Panc1 (cell line): ENCODE measurements around the gene EIF2AK2. TPM values are rescaled to one million over a fixed set of nuclear protein-coding genes. Genes with fewer than 3 reads are reported as not detected.

Source experiments
- ATAC-seq: fragments of 200-7000 bp; cut with Tn5 transposase; 2 replicates; pipeline ENCODE4 v1.9.1; 2020; ENCODE audit warnings: mild to moderate bottlenecking, moderate library complexity
- BruUV-seq: library from RNA; stranded (reverse); fragments of 400-500 nt; replicated peaks from 2 replicates; lab custom pipeline; 2021; lab: Mats Ljungman, UMichigan
- CTCF ChIA-PET: fragments of 300-600 bp; sonication (Branson Sonifier 250); formaldehyde crosslinking; loops from one replicate; lab custom pipeline; 2022; ENCODE audit warnings: antibody characterized with exemption; lab: Charles Lee
- POLR2A ChIA-PET: fragments of 300-600 bp; sonication (Branson Sonifier 250); formaldehyde crosslinking; loops from one replicate; lab custom pipeline; 2022; ENCODE audit warnings: antibody characterized with exemption; lab: Charles Lee
- DNase-seq: peaks from one replicate; pipeline ENCODE4 v3.0.0-alpha.2; 2010; ENCODE audit warnings: low read depth, low spot score
- H3K27ac ChIP-seq: 2 replicates; pipeline ENCODE4 v1.5.1; 2011; ENCODE audit warnings: mild to moderate bottlenecking, low read length, inconsistent platforms
- H3K27me3 ChIP-seq: fragments of 200-500 bp; sonication (Bioruptor generic); 2 replicates; pipeline ENCODE4 v1.6.0; 2014; ENCODE audit warnings: low read length, inconsistent platforms; ENCODE audit not compliant: control insufficient read depth, insufficient read depth
- H3K36me3 ChIP-seq: fragments of 200-500 bp; sonication (Bioruptor generic); 2 replicates; pipeline ENCODE4 v1.5.1; 2014; ENCODE audit warnings: inconsistent platforms, mild to moderate bottlenecking, low read length, moderate library complexity; ENCODE audit not compliant: control insufficient read depth, insufficient read depth
- H3K4me1 ChIP-seq: 2 replicates; pipeline ENCODE4 v1.5.1; 2011; ENCODE audit warnings: inconsistent platforms, mild to moderate bottlenecking, low read length, moderate library complexity; ENCODE audit not compliant: control insufficient read depth, insufficient read depth
- H3K4me3 ChIP-seq, 2 experiments: 2 replicates each; pipeline ENCODE4 v1.5.1; 2011 to 2012; ENCODE audit warnings: low read depth in 2 of 2, low read length in 2 of 2, mild to moderate bottlenecking in 2 of 2, inconsistent platforms in 1 of 2, moderate library complexity in 1 of 2
- H3K9me3 ChIP-seq: fragments of 200-500 bp; sonication (Bioruptor generic); 2 replicates; pipeline ENCODE4 v1.5.1; 2014; ENCODE audit warnings: low read depth, mild to moderate bottlenecking, inconsistent platforms, low read length, moderate library complexity; ENCODE audit not compliant: control insufficient read depth, insufficient read depth
- CTCF ChIP-seq: fragments of 450-650 bp; IDR thresholded peaks from 2 replicates; pipeline ENCODE4 v1.5.1; 2017; ENCODE audit warnings: mild to moderate bottlenecking
- POLR2AphosphoS5 ChIP-seq: IDR thresholded peaks from 2 replicates; pipeline ENCODE4 v1.6.1; 2012; ENCODE audit warnings: mild to moderate bottlenecking, low read depth, low read length, moderate library complexity
- REST ChIP-seq, 2 experiments: IDR thresholded peaks; 2 replicates each; pipeline ENCODE4 v1.6.1; 2011 to 2012; ENCODE audit warnings: low read depth in 2 of 2, control low read depth in 1 of 2, low read length in 1 of 2, mild to moderate bottlenecking in 1 of 2, moderate library complexity in 1 of 2; ENCODE audit not compliant: insufficient read depth in 1 of 2
- SIN3A ChIP-seq: IDR thresholded peaks from 2 replicates; pipeline ENCODE4 v1.6.1; 2012; ENCODE audit warnings: low read depth, mild to moderate bottlenecking, low read length, moderate library complexity, borderline replicate concordance; ENCODE audit not compliant: insufficient read depth
- TCF7L2 ChIP-seq: IDR thresholded peaks from 2 replicates; pipeline ENCODE4 v1.6.1; 2011; ENCODE audit warnings: mild to moderate bottlenecking, low read depth, low read length, inconsistent platforms
- in situ Hi-C: cut with HindIII; loops from 2 replicates; pipeline ENCODE4 v1.10.0; 2016; ENCODE audit warnings: low sequenced_read_pairs, low pct_unique_long_range_greater_than_20kb
- intact Hi-C: fragments of 100-400 bp; cut with micrococcal nuclease; formaldehyde crosslinking; loops from one replicate; pipeline ENCODE4 v1.10.0; 2022; ENCODE audit not compliant: unreplicated experiment
- total RNA-seq: library from RNA; stranded (reverse); gene quantifications from one replicate; pipeline ENCODE4 v1.2.1, GENCODE V29; 2021; ENCODE audit not compliant: unreplicated experiment

Gene EIF2AK2
- total RNA-seq, 1 experiment from 2014 or later = 44.3 TPM

GRCh38 chr2:37091873-37092272, 64.9 kb downstream of the EIF2AK2 start:
- no peak for TF ChIP-seq POLR2AphosphoS5
- no peak for TF ChIP-seq REST (IDR thresholded peaks at IDR 0.05; ENCODE audit: insufficient read depth in 1 of 2, low read depth in 2 of 2, low read length in 1 of 2)
- TF ChIP-seq TCF7L2 = no peak
- TF ChIP-seq SIN3A = no peak
- TF ChIP-seq CTCF = no peak
- DNase-seq = no peak
- H3K4me1 ChIP-seq = no peaks in the 10 kb centered on the region
- no peaks in the 10 kb centered on the region for H3K9me3 ChIP-seq
- ATAC-seq = no peak
- no peak overlapping the region for H3K27ac ChIP-seq
- in situ Hi-C loops (no loop called here), intact Hi-C loops (no loop called here)
- H3K27me3 ChIP-seq = no peaks in the 10 kb centered on the region
- BruUV-seq = no TSS peak
- H3K36me3 ChIP-seq = peaks cover 7% of the 10 kb centered on the region
- H3K4me3 ChIP-seq = no peak overlapping the region
- ChIA-PET POLR2A (no interaction called here), CTCF (no interaction called here)

- Histone ChIP-seq H3K4me3 (no peak overlapping the region), H3K4me1 (peaks cover 6% of the 10 kb centered on the region; the same call in 1 of the 2 replicates), H3K36me3 (no peaks in the 10 kb centered on the region; the same call in none of the 2 replicates), H3K27me3 (no peaks in the 10 kb centered on the region), H3K9me3 (no peaks in the 10 kb centered on the region), H3K27ac (no peak overlapping the region)
- ChIA-PET CTCF (no interaction called here), POLR2A (interaction anchor here (0.5 kb wide), 1 partner anchor 14 kb away, joined by 3 read pairs; no protein-coding TSS in a partner anchor)
- intact Hi-C loops = no loop called here
- TF ChIP-seq REST (IDR thresholded peaks at IDR 0.05; ENCODE audit: insufficient read depth in 1 of 2, low read depth in 2 of 2, low read length in 1 of 2) = no peak
- TF ChIP-seq POLR2AphosphoS5 = no peak
- TF ChIP-seq TCF7L2 = no peak
- DNase-seq = no peak
- no TSS peak for BruUV-seq
- ATAC-seq = no peak
- in situ Hi-C loops = no loop called here
Observed at GRCh38 chr2:37090019-37090477, 66.7 kb downstream of the EIF2AK2 start.
